Peyer's patch (tissue), 4 donors: ENCODE measurements around the gene PPIA. TPM values are rescaled to one million over a fixed set of nuclear protein-coding genes. Genes with fewer than 3 reads are reported as not detected.

Experiments
- DNase-seq, 3 donors: peaks; one replicate each; pipeline ENCODE4 v3.0.0-alpha.2; 2017 to 2019
- H3K27ac ChIP-seq, 4 donors: fragments of 200-600 bp; sonication (generic); one replicate each; pipeline ENCODE4 v1.5.1; 2016 to 2019
- H3K27me3 ChIP-seq, 2 donors: fragments of 200-600 bp; sonication (generic); one replicate each; pipeline ENCODE4 v1.5.1; 2019
- H3K36me3 ChIP-seq, 3 donors: fragments of 200-600 bp; sonication (generic); one replicate each; pipeline ENCODE4 v1.5.1; 2016 to 2019
- H3K4me1 ChIP-seq, 4 donors: fragments of 200-600 bp; sonication (generic); one replicate each; pipeline ENCODE4 v1.5.1; 2016 to 2019
- H3K4me3 ChIP-seq, 4 donors: fragments of 200-600 bp; sonication (generic); 1 replicate in 3 of 4; 2 replicates in 1 of 4; pipeline ENCODE4 v1.5.1; 2016 to 2019; ENCODE audit warnings: mild to moderate bottlenecking in 1 of 4
- H3K9me3 ChIP-seq, 4 donors: fragments of 200-600 bp; sonication (generic); one replicate each; pipeline ENCODE4 v1.5.1; 2016 to 2019; ENCODE audit warnings: mild to moderate bottlenecking in 1 of 4
- CTCF ChIP-seq, 6 experiments: fragments of 450-650 bp in 4 of 6; fragments of 200-600 bp in 2 of 6; sonication (generic) in 1 of 6; IDR thresholded peaks; one replicate each; pipeline ENCODE4 v1.5.1; 2017 to 2019; ENCODE audit warnings: antibody characterized with exemption in 6 of 6, mild to moderate bottlenecking in 3 of 6, moderate library complexity in 1 of 6
- POLR2A ChIP-seq, 2 donors: fragments of 450-650 bp; IDR thresholded peaks; one replicate each; pipeline ENCODE4 v1.5.1; 2017; ENCODE audit warnings: antibody characterized with exemption in 2 of 2, mild to moderate bottlenecking in 2 of 2, moderate library complexity in 2 of 2
- total RNA-seq, 4 donors: library from RNA; depleted of rRNA; stranded (reverse); fragments of >200 nt; gene quantifications; one replicate each; pipeline ENCODE4 v1.1.0, GENCODE V29; 2016

The PPIA gene
- total RNA-seq, 4 donors from 2014 or later = 565 to 1,018 (median 894) TPM

- H3K4me1 ChIP-seq = no peaks in the 10 kb centered on the region
- no peak for TF ChIP-seq POLR2A (IDR thresholded peaks at IDR 0.05)
- TF ChIP-seq CTCF (IDR thresholded peaks at IDR 0.05) = no peak
- peaks cover 0 to 14% (median 0%) of the 10 kb centered on the region in 3 donors for H3K36me3 ChIP-seq
- H3K4me3 ChIP-seq = no peak overlapping the region
- no peaks in the 10 kb centered on the region for H3K27me3 ChIP-seq
- H3K27ac ChIP-seq = no peak overlapping the region
- DNase-seq = no peak
- H3K9me3 ChIP-seq = no peaks in the 10 kb centered on the region
These were observed 12.5 kb downstream of the PPIA start for GRCh38 chr7:44808914-44809393.

GRCh38 chr7:44811093-44811492, 14.6 kb downstream of the PPIA start:
- Histone ChIP-seq H3K36me3 (no peaks in the 10 kb centered on the region), H3K4me3 (no peak overlapping the region), H3K9me3 (no peaks in the 10 kb centered on the region), H3K27me3 (no peaks in the 10 kb centered on the region), H3K4me1 (no peaks in the 10 kb centered on the region), H3K27ac (no peak overlapping the region)
- TF ChIP-seq POLR2A (IDR thresholded peaks at IDR 0.05) (no peak), CTCF (IDR thresholded peaks at IDR 0.05) (no peak)
- DNase-seq = peak in 1 of 3 donors; percentile 58

DNA sequence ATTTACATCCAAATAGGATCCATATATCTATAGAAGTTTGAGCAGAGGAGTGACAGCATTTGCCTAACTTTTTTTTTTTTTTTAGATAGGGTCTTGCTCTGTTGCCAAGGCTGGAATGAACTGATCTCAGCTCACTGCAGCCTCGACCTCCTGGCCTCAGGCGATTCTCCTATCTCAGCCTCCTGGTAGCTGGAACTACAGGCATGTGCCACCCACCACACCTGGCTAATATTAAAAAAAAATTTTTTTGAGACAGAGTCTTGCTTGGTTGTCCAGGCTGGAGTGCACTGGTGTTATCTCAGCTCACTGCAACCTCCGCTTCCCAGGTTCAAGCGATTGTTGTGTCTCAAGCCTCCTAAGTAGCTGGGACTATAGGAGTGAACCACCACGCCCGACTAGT, 15.1 kb downstream of the PPIA start:
- Histone ChIP-seq H3K9me3 (no peaks in the 10 kb centered on the region), H3K36me3 (no peaks in the 10 kb centered on the region), H3K4me3 (no peak overlapping the region), H3K27ac (no peak overlapping the region), H3K27me3 (no peaks in the 10 kb centered on the region), H3K4me1 (no peaks in the 10 kb centered on the region)
- no peak for DNase-seq
- TF ChIP-seq POLR2A (IDR thresholded peaks at IDR 0.05) = no peak
- no peak for TF ChIP-seq CTCF (IDR thresholded peaks at IDR 0.05)

- no peak for TF ChIP-seq CTCF (IDR thresholded peaks at IDR 0.05)
- no peak for TF ChIP-seq POLR2A (IDR thresholded peaks at IDR 0.05)
- no peaks in the 10 kb centered on the region for H3K4me1 ChIP-seq
These were observed 18.4 kb downstream of the PPIA start for GRCh38 chr7:44814919-44815318.

GRCh38 chr7:44819292-44819691, 22.8 kb downstream of the PPIA start:
- no peaks in the 10 kb centered on the region for H3K36me3 ChIP-seq
- H3K9me3 ChIP-seq = no peaks in the 10 kb centered on the region
- no peaks in the 10 kb centered on the region for H3K4me1 ChIP-seq
- no peak overlapping the region for H3K27ac ChIP-seq
- no peaks in the 10 kb centered on the region for H3K27me3 ChIP-seq
- no peak for TF ChIP-seq CTCF (IDR thresholded peaks at IDR 0.05)
- TF ChIP-seq POLR2A (IDR thresholded peaks at IDR 0.05) = no peak
- DNase-seq = no peak
- H3K4me3 ChIP-seq = no peak overlapping the region

More at GRCh38 chr7:44814919-44815318, 18.4 kb downstream of the PPIA start:
- no peaks in the 10 kb centered on the region for H3K9me3 ChIP-seq
- no peak overlapping the region for H3K4me3 ChIP-seq
- DNase-seq = no peak
- no peaks in the 10 kb centered on the region for H3K27me3 ChIP-seq
- no peaks in the 10 kb centered on the region for H3K36me3 ChIP-seq
- no peak overlapping the region for H3K27ac ChIP-seq

GRCh38 chr7:44823255-44823781, 26.8 kb downstream of the PPIA start:
- no peak for DNase-seq
- Histone ChIP-seq H3K4me3 (no peak overlapping the region), H3K9me3 (no peaks in the 10 kb centered on the region), H3K27ac (no peak overlapping the region), H3K27me3 (no peaks in the 10 kb centered on the region), H3K36me3 (peaks cover 0 to 20% (median 0%) of the 10 kb centered on the region in 3 donors), H3K4me1 (no peaks in the 10 kb centered on the region)
- TF ChIP-seq POLR2A (IDR thresholded peaks at IDR 0.05) = no peak
- no peak for TF ChIP-seq CTCF (IDR thresholded peaks at IDR 0.05)
